ENCODE results near the gene SLC25A25. TPM values are rescaled to one million over a fixed set of nuclear protein-coding genes. Genes with fewer than 3 reads are reported as not detected.
"Not testable (repeated sequence)": the region's sequence is repeated elsewhere in the genome, so short reads cannot be mapped to it uniquely, and the experiment has no call there.

SLC25A25 gene
- total and polyA plus RNA-seq, 3 experiments from 2014 or later, result 17.7 to 19.8 (median 17.8) TPM

GRCh38 chr9:128128836-128129590, 61.0 kb downstream of the SLC25A25 start:
- CTCF ChIA-PET, result interaction anchor here (1.0 to 5.1 kb wide), 6 partner anchors 12 to 61 kb away, joined by 3 to 31 read pairs (median 4); partner anchors contain the start of genes NAIF1 and SLC25A25

GRCh38 chr9:128129976-128130590, 62.1 kb downstream of the SLC25A25 start:
- not testable (repeated sequence) for H3K27me3 Mint-ChIP-seq; H3K9me3 Mint-ChIP-seq; H3K36me3 ChIP-seq (ENCODE audit: insufficient read depth, low read length); H3K9me3 ChIP-seq (ENCODE audit: low read length); H3K27ac ChIP-seq (ENCODE audit: low read depth, low read length); H3K4me3 ChIP-seq (ENCODE audit: low read length); H3K27me3 ChIP-seq (ENCODE audit: insufficient read depth, low read length, poor library complexity, severe bottlenecking); H3K36me3 Mint-ChIP-seq
- ChIA-PET POLR2A (interaction anchor here (0.5 kb wide), 1 partner anchor 17 kb away, joined by 4 read pairs; no protein-coding TSS in a partner anchor), CTCF (interaction anchor here (1.5 kb wide), 1 partner anchor 11 kb away, joined by 3 read pairs; no protein-coding TSS in a partner anchor)
- H3K4me3 Mint-ChIP-seq, result peak overlapping the region; percentile 80 to 99 (median 96)
- peaks cover 25 to 37% (median 34%) of the 10 kb centered on the region in 3 donors for H3K4me1 Mint-ChIP-seq
- peak in 4 of 5 donors; percentile 31 to 63 (median 48) for DNase-seq
- peaks cover 29% of the 10 kb centered on the region for H3K4me1 ChIP-seq (ENCODE audit: insufficient read depth, low read length)
- peak overlapping the region; percentile 33 to 99 (median 56) for H3K27ac Mint-ChIP-seq

More at GRCh38 chr9:128128836-128129590, 61.0 kb downstream of the SLC25A25 start:
- peaks cover 29 to 42% (median 39%) of the 10 kb centered on the region in 3 donors for H3K4me1 Mint-ChIP-seq
- peak overlapping the region; percentile 96 for H3K4me3 ChIP-seq (ENCODE audit: low read length)
- H3K27me3 ChIP-seq (ENCODE audit: insufficient read depth, low read length, poor library complexity, severe bottlenecking), result no peaks in the 10 kb centered on the region
- H3K4me3 Mint-ChIP-seq, result peak overlapping the region; percentile 94 to 99 (median 98)
- POLR2A ChIA-PET, result interaction anchor here (0.5 to 1.1 kb wide), 4 partner anchors 14 to 257 kb away, joined by 3 to 9 read pairs (median 4); partner anchors contain the start of gene BBLN
- peak in 1 of 5 donors; percentile 54 for DNase-seq
- H3K27ac ChIP-seq (ENCODE audit: low read depth, low read length), result peak overlapping the region; percentile 96
- no peaks in the 10 kb centered on the region for H3K9me3 ChIP-seq (ENCODE audit: low read length)
- H3K36me3 Mint-ChIP-seq, result peaks cover 0 to 17% (median 0%) of the 10 kb centered on the region in 3 donors
- peaks cover 8 to 9% of the 10 kb centered on the region in 2 donors for H3K27me3 Mint-ChIP-seq
- peaks cover 5% of the 10 kb centered on the region for H3K36me3 ChIP-seq (ENCODE audit: insufficient read depth, low read length)
- peak overlapping the region; percentile 61 to 100 (median 99) for H3K27ac Mint-ChIP-seq
- H3K9me3 Mint-ChIP-seq, result no peaks in the 10 kb centered on the region
- H3K4me1 ChIP-seq (ENCODE audit: insufficient read depth, low read length), result peaks cover 35% of the 10 kb centered on the region

DNA sequence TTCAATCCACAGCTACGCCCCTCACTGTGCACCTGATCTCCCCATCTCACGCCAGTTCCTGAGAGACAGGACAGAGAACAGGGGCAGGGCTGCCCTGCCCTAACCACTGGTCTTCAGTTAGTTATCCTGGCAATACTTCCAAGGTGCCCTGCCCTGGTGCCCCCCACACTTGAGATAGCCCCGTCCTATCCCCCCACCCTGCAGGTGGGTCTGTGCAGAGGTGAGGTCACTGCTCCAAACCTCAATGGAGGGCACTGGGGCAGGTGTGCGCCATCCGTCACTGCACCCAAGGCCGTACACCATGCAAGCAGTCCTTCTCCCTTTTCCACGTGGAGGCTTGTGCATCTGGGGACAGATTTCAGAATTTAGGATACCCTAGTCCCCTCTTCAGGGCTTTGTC, 62.6 kb downstream of the SLC25A25 start:
- Mint-ChIP-seq H3K4me3 (peak overlapping the region in 1 of 7 donors; percentile 96), H3K4me1 (peaks cover 21 to 31% (median 28%) of the 10 kb centered on the region in 3 donors), H3K27ac (peak overlapping the region in 1 of 8 donors; percentile 99)
- POLR2A ChIA-PET; H3K9me3 ChIP-seq (ENCODE audit: low read length); H3K9me3 Mint-ChIP-seq; H3K4me3 ChIP-seq (ENCODE audit: low read length); H3K27ac ChIP-seq (ENCODE audit: low read depth, low read length); H3K36me3 Mint-ChIP-seq; H3K36me3 ChIP-seq (ENCODE audit: insufficient read depth, low read length); DNase-seq; CTCF ChIA-PET; H3K27me3 ChIP-seq (ENCODE audit: insufficient read depth, low read length, poor library complexity, severe bottlenecking); H3K27me3 Mint-ChIP-seq: not testable (repeated sequence)
- H3K4me1 ChIP-seq (ENCODE audit: insufficient read depth, low read length), result peaks cover 23% of the 10 kb centered on the region

DNA sequence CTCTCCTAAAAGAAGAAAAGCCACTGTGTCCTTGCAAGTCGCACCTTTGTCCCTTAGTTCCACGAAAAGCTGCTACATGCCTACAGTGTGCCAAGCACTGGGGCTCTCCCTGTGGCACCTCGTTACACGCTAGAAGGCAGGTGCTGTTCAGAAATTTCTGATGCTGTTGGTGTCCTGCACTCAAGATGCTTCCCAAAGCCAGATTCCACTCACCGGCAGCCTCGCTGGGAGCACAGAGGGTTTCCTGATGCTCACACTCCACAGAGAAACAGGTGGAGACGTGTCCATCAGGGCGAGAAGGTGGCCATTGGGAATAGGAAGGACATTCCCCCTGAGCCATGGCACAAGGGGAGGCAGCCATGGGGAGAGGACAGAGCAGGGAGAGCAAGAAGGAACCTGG, 63.3 kb downstream of the SLC25A25 start:
- H3K36me3 ChIP-seq (ENCODE audit: insufficient read depth, low read length); H3K4me3 ChIP-seq (ENCODE audit: low read length); CTCF ChIA-PET; H3K36me3 Mint-ChIP-seq; H3K9me3 ChIP-seq (ENCODE audit: low read length); H3K4me3 Mint-ChIP-seq; H3K27me3 Mint-ChIP-seq; DNase-seq; H3K9me3 Mint-ChIP-seq; H3K27ac ChIP-seq (ENCODE audit: low read depth, low read length); POLR2A ChIA-PET; H3K27me3 ChIP-seq (ENCODE audit: insufficient read depth, low read length, poor library complexity, severe bottlenecking): not testable (repeated sequence)
- Mint-ChIP-seq H3K27ac (peak overlapping the region in 1 of 8 donors; percentile 30), H3K4me1 (peaks cover 14 to 24% (median 21%) of the 10 kb centered on the region in 3 donors)
- H3K4me1 ChIP-seq (ENCODE audit: insufficient read depth, low read length), result peaks cover 16% of the 10 kb centered on the region

- H3K27me3 Mint-ChIP-seq; H3K36me3 Mint-ChIP-seq; H3K9me3 Mint-ChIP-seq; H3K36me3 ChIP-seq (ENCODE audit: insufficient read depth, low read length); H3K4me3 Mint-ChIP-seq; H3K4me3 ChIP-seq (ENCODE audit: low read length); POLR2A ChIA-PET; CTCF ChIA-PET; H3K9me3 ChIP-seq (ENCODE audit: low read length); H3K27ac ChIP-seq (ENCODE audit: low read depth, low read length); H3K27me3 ChIP-seq (ENCODE audit: insufficient read depth, low read length, poor library complexity, severe bottlenecking); H3K27ac Mint-ChIP-seq; DNase-seq: not testable (repeated sequence)
- H3K4me1 ChIP-seq (ENCODE audit: insufficient read depth, low read length), result peaks cover 10% of the 10 kb centered on the region
- H3K4me1 Mint-ChIP-seq, result peaks cover 13 to 23% (median 19%) of the 10 kb centered on the region in 3 donors
These were observed 64.1 kb downstream of the SLC25A25 start for GRCh38 chr9:128132139-128132538.

GRCh38 chr9:128135561-128135960, 67.5 kb downstream of the SLC25A25 start:
- H3K4me3 Mint-ChIP-seq; DNase-seq; H3K36me3 Mint-ChIP-seq; H3K27ac ChIP-seq (ENCODE audit: low read depth, low read length); H3K36me3 ChIP-seq (ENCODE audit: insufficient read depth, low read length); H3K4me1 Mint-ChIP-seq; POLR2A ChIA-PET; H3K27ac Mint-ChIP-seq; H3K9me3 Mint-ChIP-seq; H3K4me3 ChIP-seq (ENCODE audit: low read length); H3K27me3 Mint-ChIP-seq; H3K9me3 ChIP-seq (ENCODE audit: low read length); H3K27me3 ChIP-seq (ENCODE audit: insufficient read depth, low read length, poor library complexity, severe bottlenecking); H3K4me1 ChIP-seq (ENCODE audit: insufficient read depth, low read length): not testable (repeated sequence)
- CTCF ChIA-PET, result interaction anchor here (2.1 kb wide), 1 partner anchor 18 kb away, joined by 7 read pairs; no protein-coding TSS in a partner anchor

DNA sequence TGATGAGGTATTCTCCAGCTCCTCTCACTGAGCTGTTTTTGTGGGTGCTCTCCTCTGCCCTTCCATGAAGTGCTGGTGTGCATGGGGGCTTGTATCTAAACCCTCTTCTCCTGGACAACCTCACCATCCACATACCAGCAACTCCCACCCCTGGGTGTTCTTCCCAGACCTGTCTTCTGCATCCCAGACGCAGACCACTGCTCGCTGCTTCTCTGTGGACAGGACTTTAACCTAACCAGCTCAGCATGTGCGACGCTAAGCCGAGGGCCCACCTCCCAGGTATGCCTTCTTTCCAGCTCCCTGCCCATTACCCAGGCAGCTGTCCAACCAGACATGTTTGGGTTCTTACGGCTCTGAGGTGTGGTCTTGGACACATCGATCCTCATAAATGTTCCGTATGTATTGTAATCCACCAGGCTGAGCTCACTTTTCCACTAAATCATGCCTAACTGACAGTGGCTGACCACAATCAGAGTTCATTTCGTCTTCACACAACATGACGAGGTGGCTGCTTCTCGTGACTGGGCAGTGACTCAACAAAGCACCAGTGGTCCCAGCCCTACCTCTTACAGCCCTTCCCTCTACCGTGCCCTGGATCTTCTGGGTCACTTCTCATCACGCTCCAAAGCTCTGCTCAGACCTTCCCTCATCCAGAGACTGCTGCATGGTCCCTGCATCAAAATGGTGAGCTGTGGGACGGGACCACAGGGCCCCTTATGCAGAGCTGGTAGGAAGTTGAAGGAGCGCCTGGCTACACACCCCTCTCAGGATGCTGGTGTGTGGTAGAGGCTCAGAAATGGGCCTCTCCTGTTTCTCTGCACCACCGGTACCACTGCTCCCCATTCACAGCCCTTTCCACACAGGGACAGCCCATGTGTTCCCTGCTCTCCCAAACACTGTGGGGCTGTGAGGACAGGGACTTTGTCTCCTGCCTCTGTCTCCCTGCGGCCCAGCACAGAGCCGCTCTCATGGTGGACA, 69.1 kb downstream of the SLC25A25 start:
- POLR2A ChIA-PET, result no interaction called here
- no peaks in the 10 kb centered on the region for H3K9me3 ChIP-seq (ENCODE audit: low read length)
- H3K4me3 ChIP-seq (ENCODE audit: low read length), result no peak overlapping the region
- CTCF ChIA-PET, result interaction anchor here (2.1 kb wide), 1 partner anchor 20 kb away, joined by 7 read pairs; no protein-coding TSS in a partner anchor
- H3K4me1 ChIP-seq (ENCODE audit: insufficient read depth, low read length), result peaks cover 6% of the 10 kb centered on the region
- no peaks in the 10 kb centered on the region for H3K27me3 ChIP-seq (ENCODE audit: insufficient read depth, low read length, poor library complexity, severe bottlenecking)
- Mint-ChIP-seq H3K27ac (peak overlapping the region in 1 of 8 donors; percentile 9), H3K4me3 (no peak overlapping the region), H3K9me3 (no peaks in the 10 kb centered on the region), H3K4me1 (peaks cover 3 to 4% (median 3%) of the 10 kb centered on the region in 3 donors), H3K36me3 (no peaks in the 10 kb centered on the region), H3K27me3 (peaks cover 6 to 8% of the 10 kb centered on the region in 2 donors)
- no peak overlapping the region for H3K27ac ChIP-seq (ENCODE audit: low read depth, low read length)
- no peak for DNase-seq
- no peaks in the 10 kb centered on the region for H3K36me3 ChIP-seq (ENCODE audit: insufficient read depth, low read length)
